ENCODE results near the gene SLIT3. TPM values are rescaled to one million over a fixed set of nuclear protein-coding genes. Genes with fewer than 3 reads are reported as not detected.

Gene SLIT3
- total and polyA plus RNA-seq, 2 experiments from 2014 or later: 0.59 to 0.71 TPM

DNA sequence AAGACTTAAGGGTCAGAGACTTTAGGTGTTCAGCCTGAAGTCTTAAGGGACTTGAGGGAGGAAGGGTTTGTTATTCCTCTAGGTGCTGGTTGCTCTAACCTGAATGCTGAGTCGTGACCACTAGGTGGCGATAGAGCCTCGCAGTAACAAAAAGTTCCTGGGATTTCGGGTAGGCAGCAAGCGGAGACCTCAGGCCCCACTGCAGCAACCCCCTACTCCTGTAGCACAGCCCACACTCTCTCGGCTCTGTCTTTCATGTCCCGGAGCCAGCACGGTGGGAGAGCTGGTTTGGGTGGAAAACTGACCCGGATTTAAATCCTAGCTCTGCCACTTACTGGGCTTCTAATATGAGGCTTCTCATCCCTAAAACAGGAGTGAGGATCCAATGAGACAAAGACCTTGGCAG is 621.4 kb downstream of the SLIT3 start:
- peak; percentile 96 for ATAC-seq
- no peak overlapping the region for H3K4me3 ChIP-seq
- H3K27ac Mint-ChIP-seq: no peak overlapping the region
- no peaks in the 10 kb centered on the region for H3K9me3 Mint-ChIP-seq
- no peaks in the 10 kb centered on the region for H3K9me2 ChIP-seq (ENCODE audit: insufficient read depth)
- H3K4me2 ChIP-seq: 0 out of 2 replicates have a peak overlapping the region, but pooled peaks have one; percentile 48
- H3K79me2 ChIP-seq (replicated peaks; ENCODE audit: insufficient read depth): no peaks in the 10 kb centered on the region
- peak overlapping the region; percentile 87; the same call in 1 of the 2 replicates for H2AFZ ChIP-seq
- no peaks in the 10 kb centered on the region; the same call in 2 of the 3 replicates for H3K4me1 Mint-ChIP-seq
- H3F3A ChIP-seq (replicated peaks; ENCODE audit: low read depth): no peaks in the 10 kb centered on the region
- no peaks in the 10 kb centered on the region for H3K4me1 ChIP-seq (ENCODE audit: insufficient read depth)
- H3K27me3 ChIP-seq (ENCODE audit: insufficient read depth): no peaks in the 10 kb centered on the region
- H3K27ac ChIP-seq (ENCODE audit: low read depth): no peak overlapping the region
- no peaks in the 10 kb centered on the region for H4K20me1 ChIP-seq (replicated peaks; ENCODE audit: insufficient read depth)
- peaks cover 5% of the 10 kb centered on the region for H3K27me3 Mint-ChIP-seq (ENCODE audit: insufficient read depth, low read depth, poor library complexity)
- DNase-seq (ENCODE audit: low spot score): peak; percentile 95
- no peak overlapping the region for H3K4me3 Mint-ChIP-seq
- no peak for TF ChIP-seq POLR2AphosphoS5 (IDR thresholded peaks at IDR 0.05; ENCODE audit: low read depth)
- TF ChIP-seq, protein P1, sequence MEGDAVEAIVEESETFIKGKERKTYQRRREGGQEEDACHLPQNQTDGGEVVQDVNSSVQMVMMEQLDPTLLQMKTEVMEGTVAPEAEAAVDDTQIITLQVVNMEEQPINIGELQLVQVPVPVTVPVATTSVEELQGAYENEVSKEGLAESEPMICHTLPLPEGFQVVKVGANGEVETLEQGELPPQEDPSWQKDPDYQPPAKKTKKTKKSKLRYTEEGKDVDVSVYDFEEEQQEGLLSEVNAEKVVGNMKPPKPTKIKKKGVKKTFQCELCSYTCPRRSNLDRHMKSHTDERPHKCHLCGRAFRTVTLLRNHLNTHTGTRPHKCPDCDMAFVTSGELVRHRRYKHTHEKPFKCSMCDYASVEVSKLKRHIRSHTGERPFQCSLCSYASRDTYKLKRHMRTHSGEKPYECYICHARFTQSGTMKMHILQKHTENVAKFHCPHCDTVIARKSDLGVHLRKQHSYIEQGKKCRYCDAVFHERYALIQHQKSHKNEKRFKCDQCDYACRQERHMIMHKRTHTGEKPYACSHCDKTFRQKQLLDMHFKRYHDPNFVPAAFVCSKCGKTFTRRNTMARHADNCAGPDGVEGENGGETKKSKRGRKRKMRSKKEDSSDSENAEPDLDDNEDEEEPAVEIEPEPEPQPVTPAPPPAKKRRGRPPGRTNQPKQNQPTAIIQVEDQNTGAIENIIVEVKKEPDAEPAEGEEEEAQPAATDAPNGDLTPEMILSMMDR (conservative IDR thresholded peaks at IDR 0.05; ENCODE audit: low read depth in 2 of 2): peak; percentile 90 to 94
- no peak for TF ChIP-seq STAT1 (IDR thresholded peaks at IDR 0.05; ENCODE audit: unreplicated experiment)
- peak; percentile 34; the same call in 1 of the 2 replicates for TF ChIP-seq CREB1 (CRISPR knock-in tag; IDR thresholded peaks at IDR 0.05; ENCODE audit: low read depth)
- TF ChIP-seq, protein P2, sequence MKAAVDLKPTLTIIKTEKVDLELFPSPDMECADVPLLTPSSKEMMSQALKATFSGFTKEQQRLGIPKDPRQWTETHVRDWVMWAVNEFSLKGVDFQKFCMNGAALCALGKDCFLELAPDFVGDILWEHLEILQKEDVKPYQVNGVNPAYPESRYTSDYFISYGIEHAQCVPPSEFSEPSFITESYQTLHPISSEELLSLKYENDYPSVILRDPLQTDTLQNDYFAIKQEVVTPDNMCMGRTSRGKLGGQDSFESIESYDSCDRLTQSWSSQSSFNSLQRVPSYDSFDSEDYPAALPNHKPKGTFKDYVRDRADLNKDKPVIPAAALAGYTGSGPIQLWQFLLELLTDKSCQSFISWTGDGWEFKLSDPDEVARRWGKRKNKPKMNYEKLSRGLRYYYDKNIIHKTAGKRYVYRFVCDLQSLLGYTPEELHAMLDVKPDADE (IDR thresholded peaks at IDR 0.05): no peak
- no peaks in the 10 kb centered on the region for H3K36me3 Mint-ChIP-seq (ENCODE audit: low read depth)
- H3K36me3 ChIP-seq (ENCODE audit: insufficient read depth): no peaks in the 10 kb centered on the region

DNA sequence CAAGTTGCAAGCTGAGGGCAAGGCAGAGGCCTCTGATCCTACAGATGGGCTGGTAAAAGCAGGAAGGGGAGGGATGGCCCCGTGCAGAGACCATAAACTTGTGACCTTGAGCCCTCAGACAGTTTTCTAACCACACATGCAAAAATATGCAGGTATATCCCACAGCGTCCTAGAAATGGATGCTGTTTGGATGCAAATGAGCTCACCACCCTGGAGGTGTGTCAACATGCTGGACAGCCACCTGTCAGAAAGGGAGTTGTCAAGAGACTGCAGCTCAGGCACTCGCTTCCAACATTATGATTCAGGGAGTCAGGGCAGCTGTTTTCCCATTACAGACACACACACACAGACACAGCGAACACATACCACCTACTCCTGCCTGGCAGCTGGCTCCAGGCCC is 624.4 kb downstream of the SLIT3 start:
- H3K27me3 ChIP-seq (ENCODE audit: insufficient read depth): no peaks in the 10 kb centered on the region
- peaks cover 2% of the 10 kb centered on the region for H3K27me3 Mint-ChIP-seq (ENCODE audit: insufficient read depth, low read depth, poor library complexity)
- H2AFZ ChIP-seq: no peak overlapping the region
- H3F3A ChIP-seq (replicated peaks; ENCODE audit: low read depth): no peaks in the 10 kb centered on the region
- DNase-seq (ENCODE audit: low spot score): no peak
- no peaks in the 10 kb centered on the region for H3K79me2 ChIP-seq (replicated peaks; ENCODE audit: insufficient read depth)
- H3K9me3 Mint-ChIP-seq: no peaks in the 10 kb centered on the region
- no peak for ATAC-seq
- no peaks in the 10 kb centered on the region for H3K36me3 Mint-ChIP-seq (ENCODE audit: low read depth)
- no peak overlapping the region for H3K27ac ChIP-seq (ENCODE audit: low read depth)
- H3K27ac Mint-ChIP-seq: no peak overlapping the region
- H3K4me1 Mint-ChIP-seq: no peaks in the 10 kb centered on the region; the same call in 2 of the 3 replicates
- H3K36me3 ChIP-seq (ENCODE audit: insufficient read depth): no peaks in the 10 kb centered on the region
- no peak overlapping the region for H3K4me3 Mint-ChIP-seq
- no peak overlapping the region for H3K4me3 ChIP-seq
- no peak overlapping the region for H3K4me2 ChIP-seq
- no peaks in the 10 kb centered on the region for H3K4me1 ChIP-seq (ENCODE audit: insufficient read depth)
- no peaks in the 10 kb centered on the region for H4K20me1 ChIP-seq (replicated peaks; ENCODE audit: insufficient read depth)
- no peaks in the 10 kb centered on the region for H3K9me2 ChIP-seq (ENCODE audit: insufficient read depth)
- TF ChIP-seq POLR2AphosphoS5 (IDR thresholded peaks at IDR 0.05; ENCODE audit: low read depth): no peak
- TF ChIP-seq, protein P1 (conservative IDR thresholded peaks at IDR 0.05; ENCODE audit: low read depth in 2 of 2): no peak
- TF ChIP-seq, protein P2 (IDR thresholded peaks at IDR 0.05): no peak
- TF ChIP-seq, protein P3, sequence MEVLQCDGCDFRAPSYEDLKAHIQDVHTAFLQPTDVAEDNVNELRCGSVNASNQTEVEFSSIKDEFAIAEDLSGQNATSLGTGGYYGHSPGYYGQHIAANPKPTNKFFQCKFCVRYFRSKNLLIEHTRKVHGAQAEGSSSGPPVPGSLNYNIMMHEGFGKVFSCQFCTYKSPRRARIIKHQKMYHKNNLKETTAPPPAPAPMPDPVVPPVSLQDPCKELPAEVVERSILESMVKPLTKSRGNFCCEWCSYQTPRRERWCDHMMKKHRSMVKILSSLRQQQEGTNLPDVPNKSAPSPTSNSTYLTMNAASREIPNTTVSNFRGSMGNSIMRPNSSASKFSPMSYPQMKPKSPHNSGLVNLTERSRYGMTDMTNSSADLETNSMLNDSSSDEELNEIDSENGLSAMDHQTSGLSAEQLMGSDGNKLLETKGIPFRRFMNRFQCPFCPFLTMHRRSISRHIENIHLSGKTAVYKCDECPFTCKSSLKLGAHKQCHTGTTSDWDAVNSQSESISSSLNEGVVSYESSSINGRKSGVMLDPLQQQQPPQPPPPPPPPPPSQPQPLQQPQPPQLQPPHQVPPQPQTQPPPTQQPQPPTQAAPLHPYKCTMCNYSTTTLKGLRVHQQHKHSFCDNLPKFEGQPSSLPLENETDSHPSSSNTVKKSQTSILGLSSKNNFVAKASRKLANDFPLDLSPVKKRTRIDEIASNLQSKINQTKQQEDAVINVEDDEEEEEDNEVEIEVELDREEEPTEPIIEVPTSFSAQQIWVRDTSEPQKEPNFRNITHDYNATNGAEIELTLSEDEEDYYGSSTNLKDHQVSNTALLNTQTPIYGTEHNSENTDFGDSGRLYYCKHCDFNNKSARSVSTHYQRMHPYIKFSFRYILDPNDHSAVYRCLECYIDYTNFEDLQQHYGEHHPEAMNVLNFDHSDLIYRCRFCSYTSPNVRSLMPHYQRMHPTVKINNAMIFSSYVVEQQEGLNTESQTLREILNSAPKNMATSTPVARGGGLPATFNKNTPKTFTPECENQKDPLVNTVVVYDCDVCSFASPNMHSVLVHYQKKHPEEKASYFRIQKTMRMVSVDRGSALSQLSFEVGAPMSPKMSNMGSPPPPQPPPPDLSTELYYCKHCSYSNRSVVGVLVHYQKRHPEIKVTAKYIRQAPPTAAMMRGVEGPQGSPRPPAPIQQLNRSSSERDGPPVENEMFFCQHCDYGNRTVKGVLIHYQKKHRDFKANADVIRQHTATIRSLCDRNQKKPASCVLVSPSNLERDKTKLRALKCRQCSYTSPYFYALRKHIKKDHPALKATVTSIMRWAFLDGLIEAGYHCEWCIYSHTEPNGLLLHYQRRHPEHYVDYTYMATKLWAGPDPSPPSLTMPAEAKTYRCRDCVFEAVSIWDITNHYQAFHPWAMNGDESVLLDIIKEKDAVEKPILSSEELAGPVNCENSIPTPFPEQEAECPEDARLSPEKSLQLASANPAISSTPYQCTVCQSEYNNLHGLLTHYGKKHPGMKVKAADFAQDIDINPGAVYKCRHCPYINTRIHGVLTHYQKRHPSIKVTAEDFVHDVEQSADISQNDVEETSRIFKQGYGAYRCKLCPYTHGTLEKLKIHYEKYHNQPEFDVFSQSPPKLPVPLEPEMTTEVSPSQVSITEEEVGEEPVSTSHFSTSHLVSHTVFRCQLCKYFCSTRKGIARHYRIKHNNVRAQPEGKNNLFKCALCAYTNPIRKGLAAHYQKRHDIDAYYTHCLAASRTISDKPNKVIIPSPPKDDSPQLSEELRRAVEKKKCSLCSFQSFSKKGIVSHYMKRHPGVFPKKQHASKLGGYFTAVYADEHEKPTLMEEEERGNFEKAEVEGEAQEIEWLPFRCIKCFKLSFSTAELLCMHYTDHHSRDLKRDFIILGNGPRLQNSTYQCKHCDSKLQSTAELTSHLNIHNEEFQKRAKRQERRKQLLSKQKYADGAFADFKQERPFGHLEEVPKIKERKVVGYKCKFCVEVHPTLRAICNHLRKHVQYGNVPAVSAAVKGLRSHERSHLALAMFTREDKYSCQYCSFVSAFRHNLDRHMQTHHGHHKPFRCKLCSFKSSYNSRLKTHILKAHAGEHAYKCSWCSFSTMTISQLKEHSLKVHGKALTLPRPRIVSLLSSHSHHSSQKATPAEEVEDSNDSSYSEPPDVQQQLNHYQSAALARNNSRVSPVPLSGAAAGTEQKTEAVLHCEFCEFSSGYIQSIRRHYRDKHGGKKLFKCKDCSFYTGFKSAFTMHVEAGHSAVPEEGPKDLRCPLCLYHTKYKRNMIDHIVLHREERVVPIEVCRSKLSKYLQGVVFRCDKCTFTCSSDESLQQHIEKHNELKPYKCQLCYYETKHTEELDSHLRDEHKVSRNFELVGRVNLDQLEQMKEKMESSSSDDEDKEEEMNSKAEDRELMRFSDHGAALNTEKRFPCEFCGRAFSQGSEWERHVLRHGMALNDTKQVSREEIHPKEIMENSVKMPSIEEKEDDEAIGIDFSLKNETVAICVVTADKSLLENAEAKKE (CRISPR knock-in tag; IDR thresholded peaks at IDR 0.05): no peak
- TF ChIP-seq STAT1 (IDR thresholded peaks at IDR 0.05; ENCODE audit: unreplicated experiment): no peak
- no peak for TF ChIP-seq ZNF331 (CRISPR knock-in tag; IDR thresholded peaks at IDR 0.05; ENCODE audit: low read depth)
- no peak for TF ChIP-seq EZH2 (IDR thresholded peaks at IDR 0.05; ENCODE audit: low read depth, unreplicated experiment)

Data from GM23338 (cell line).